Lung (tissue), 12 donors: ENCODE measurements around the gene AASDH. TPM values are rescaled to one million over a fixed set of nuclear protein-coding genes. Genes with fewer than 3 reads are reported as not detected.

Experiments used
- ATAC-seq: fragments of 200-7000 bp; cut with Tn5 transposase; one replicate; pipeline ENCODE4 v1.9.1; 2020; ENCODE audit warnings: moderate number of reproducible peaks; ENCODE audit not compliant: insufficient read depth, low FRiP score
- DNase-seq, 3 donors: peaks; one replicate each; pipeline ENCODE4 v3.0.0-alpha.2; 2013 to 2017
- H3K27ac ChIP-seq, 2 donors: one replicate each; pipeline ENCODE4 v1.5.1; 2013; ENCODE audit warnings: mild to moderate bottlenecking in 2 of 2, moderate library complexity in 2 of 2, control low read depth in 1 of 2, inconsistent platforms in 1 of 2, low read depth in 1 of 2, low read length in 1 of 2
- H3K27me3 ChIP-seq, 3 donors: one replicate each; pipeline ENCODE4 v1.5.1; 2013; ENCODE audit warnings: low read length in 2 of 3; ENCODE audit not compliant: control insufficient read depth in 3 of 3, insufficient read depth in 3 of 3
- H3K36me3 ChIP-seq, 4 donors: one replicate each; pipeline ENCODE4 v1.5.1; 2013; ENCODE audit warnings: low read length in 4 of 4, mild to moderate bottlenecking in 1 of 4, moderate library complexity in 1 of 4; ENCODE audit not compliant: control insufficient read depth in 4 of 4, insufficient read depth in 4 of 4
- H3K4me1 ChIP-seq, 5 donors: one replicate each; pipeline ENCODE4 v1.5.1; 2013; ENCODE audit warnings: low read length in 5 of 5, mild to moderate bottlenecking in 2 of 5, moderate library complexity in 1 of 5; ENCODE audit not compliant: control insufficient read depth in 5 of 5, insufficient read depth in 5 of 5
- H3K4me3 ChIP-seq: one replicate; pipeline ENCODE4 v1.5.1; 2013; ENCODE audit warnings: mild to moderate bottlenecking, control low read depth, moderate library complexity
- H3K9ac ChIP-seq, 2 donors: one replicate each; pipeline ENCODE4 v1.5.1; 2013; ENCODE audit warnings: low read length in 2 of 2, control low read depth in 1 of 2; ENCODE audit not compliant: insufficient read depth in 1 of 2
- H3K9me3 ChIP-seq, 4 donors: one replicate each; pipeline ENCODE4 v1.5.1; 2013; ENCODE audit warnings: low read length in 3 of 4, mild to moderate bottlenecking in 1 of 4, moderate library complexity in 1 of 4; ENCODE audit not compliant: control insufficient read depth in 4 of 4, insufficient read depth in 3 of 4
- WGBS, 2 donors: extraction: QIAGEN DNeasy Blood & Tissue Kit; methylation state at CpG; one replicate each; pipeline ENCODE4 v1.1.7; 2013; 5-methylcytosine and 5-hydroxymethylcytosine counted together
- polyA plus RNA-seq, 2 donors: library from polyadenylated mRNA; stranded (reverse); fragments of 200-250 nt; gene quantifications; one replicate each; pipeline ENCODE4 v1.2.1, GENCODE V29; 2013
- total RNA-seq, 2 donors: library from RNA; depleted of rRNA in 1 of 2; stranded (reverse); fragments of >200 nt in 1 of 2; gene quantifications; one replicate each; pipeline ENCODE4 v1.2.1, GENCODE V29; 2014 to 2021
- TF ChIP-seq, protein P1 (sequence below): IDR thresholded peaks from 2 replicates; pipeline ENCODE4 v1.5.1; 2012; ENCODE audit warnings: mild to moderate bottlenecking; ENCODE audit errors: control extremely low read depth, extremely low read depth
- donor health status: control.
- donor health status: control.
- donor health status: Bipolar disorder and iron deficiency.
- donor health status: healthy.
- donor health status: DM: yes; HTN: yes; CAD: no.

Gene AASDH
- total and polyA plus RNA-seq, 4 donors, result 2.4 to 23.4 (median 7.2) TPM

DNA sequence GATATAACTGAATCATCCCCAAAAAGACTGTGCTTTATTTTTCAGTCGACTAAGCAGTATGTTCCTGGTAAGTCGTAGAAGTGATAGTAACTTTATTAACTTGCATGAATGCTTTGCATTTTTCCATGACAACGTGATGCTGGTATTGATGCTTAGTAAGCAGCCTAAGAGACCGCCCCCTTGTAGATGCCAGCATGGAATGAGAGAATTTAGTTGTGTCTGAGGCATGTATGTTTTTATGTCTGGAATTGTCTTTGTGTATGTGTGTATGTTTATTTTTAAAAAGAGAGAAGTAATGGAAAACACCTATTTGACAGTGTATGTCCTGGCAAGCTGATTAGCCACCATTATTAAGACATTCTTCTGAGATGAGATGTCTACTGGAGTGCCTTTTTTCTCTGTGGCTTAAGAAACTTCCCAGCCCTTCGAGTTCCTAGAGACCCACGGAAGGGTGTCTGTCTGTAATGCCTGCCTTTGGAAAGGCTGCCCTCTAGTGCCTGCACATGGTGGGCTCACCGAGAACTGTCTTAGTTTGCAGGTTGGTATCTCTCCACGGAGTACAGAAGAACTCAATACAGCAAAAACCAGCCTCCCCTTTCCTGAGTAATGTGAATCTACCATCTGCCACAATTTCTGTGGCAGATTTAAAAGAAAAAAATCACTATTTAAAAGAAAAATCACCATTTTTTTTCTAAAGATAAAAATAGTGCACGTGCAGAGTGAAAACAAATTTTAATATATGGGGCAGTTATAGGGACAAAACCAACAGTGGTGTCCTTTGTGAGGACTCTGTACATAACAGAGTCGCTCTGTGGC, 85.9 kb downstream of the AASDH start:
- DNase-seq, result peak; percentile 83 to 91 (median 90)

DNA sequence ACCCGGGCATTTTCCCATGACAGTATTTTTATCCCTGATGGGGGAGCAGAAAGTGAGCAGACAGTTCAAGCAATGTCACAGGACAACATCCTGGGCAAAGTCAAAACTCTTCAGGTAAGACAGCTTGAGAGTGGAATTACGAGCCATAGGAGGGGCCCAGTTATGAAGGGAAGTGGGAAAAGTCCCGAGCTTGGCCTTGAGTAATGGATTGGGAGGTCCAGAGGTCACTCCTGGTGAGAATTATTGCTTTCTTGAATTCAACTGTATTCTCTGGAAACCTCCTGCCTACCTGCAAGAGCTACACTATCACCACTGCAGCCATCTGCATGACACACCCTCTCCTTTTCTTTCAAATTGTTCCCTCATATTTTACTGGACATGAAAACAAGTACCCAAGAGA, 89.1 kb downstream of the AASDH start:
- no peak overlapping the region for H3K27ac ChIP-seq
- no peaks in the 10 kb centered on the region for H3K36me3 ChIP-seq
- DNase-seq, result no peak
- H3K4me3 ChIP-seq, result no peak overlapping the region
- peaks cover 0 to 13% (median 2%) of the 10 kb centered on the region in 5 donors for H3K4me1 ChIP-seq
- H3K9me3 ChIP-seq, result peaks cover 0 to 2% (median 0%) of the 10 kb centered on the region in 4 donors
- H3K9ac ChIP-seq, result no peak overlapping the region
- TF ChIP-seq, protein P1, sequence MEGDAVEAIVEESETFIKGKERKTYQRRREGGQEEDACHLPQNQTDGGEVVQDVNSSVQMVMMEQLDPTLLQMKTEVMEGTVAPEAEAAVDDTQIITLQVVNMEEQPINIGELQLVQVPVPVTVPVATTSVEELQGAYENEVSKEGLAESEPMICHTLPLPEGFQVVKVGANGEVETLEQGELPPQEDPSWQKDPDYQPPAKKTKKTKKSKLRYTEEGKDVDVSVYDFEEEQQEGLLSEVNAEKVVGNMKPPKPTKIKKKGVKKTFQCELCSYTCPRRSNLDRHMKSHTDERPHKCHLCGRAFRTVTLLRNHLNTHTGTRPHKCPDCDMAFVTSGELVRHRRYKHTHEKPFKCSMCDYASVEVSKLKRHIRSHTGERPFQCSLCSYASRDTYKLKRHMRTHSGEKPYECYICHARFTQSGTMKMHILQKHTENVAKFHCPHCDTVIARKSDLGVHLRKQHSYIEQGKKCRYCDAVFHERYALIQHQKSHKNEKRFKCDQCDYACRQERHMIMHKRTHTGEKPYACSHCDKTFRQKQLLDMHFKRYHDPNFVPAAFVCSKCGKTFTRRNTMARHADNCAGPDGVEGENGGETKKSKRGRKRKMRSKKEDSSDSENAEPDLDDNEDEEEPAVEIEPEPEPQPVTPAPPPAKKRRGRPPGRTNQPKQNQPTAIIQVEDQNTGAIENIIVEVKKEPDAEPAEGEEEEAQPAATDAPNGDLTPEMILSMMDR, result no peak
- ATAC-seq, result no peak
- H3K27me3 ChIP-seq, result no peaks in the 10 kb centered on the region
- WGBS, 2 donors, result 78 to 88% methylated on average over 3 of the region's 3 CpGs

More for the DNA sequence above, 85.9 kb downstream of the AASDH start:
- H3K27me3 ChIP-seq, result no peaks in the 10 kb centered on the region
- TF ChIP-seq, protein P1, result peak; percentile 40
- H3K9ac ChIP-seq, result peak overlapping the region in 1 of 2 donors; percentile 33
- no peaks in the 10 kb centered on the region for H3K9me3 ChIP-seq
- H3K27ac ChIP-seq, result no peak overlapping the region
- H3K4me3 ChIP-seq, result no peak overlapping the region
- ATAC-seq, result peak; percentile 90
- peaks cover 0 to 12% (median under 1%) of the 10 kb centered on the region in 5 donors for H3K4me1 ChIP-seq
- WGBS, 2 donors, result 30 to 44% methylated on average over 10 of the region's 10 CpGs
- H3K36me3 ChIP-seq, result no peaks in the 10 kb centered on the region

- ATAC-seq (no peak), DNase-seq (no peak)
- H3K36me3 ChIP-seq, result no peaks in the 10 kb centered on the region
- TF ChIP-seq, protein P1, result no peak
- H3K27ac ChIP-seq, result no peak overlapping the region
- peaks cover 0 to 13% (median 2%) of the 10 kb centered on the region in 5 donors for H3K4me1 ChIP-seq
- H3K9me3 ChIP-seq, result peaks cover 0 to 2% (median 1%) of the 10 kb centered on the region in 4 donors
- no peak overlapping the region for H3K4me3 ChIP-seq
- no peak overlapping the region for H3K9ac ChIP-seq
- H3K27me3 ChIP-seq, result no peaks in the 10 kb centered on the region
- WGBS, 2 donors, result 87 to 88% methylated on average over 2 of the region's 2 CpGs
These were observed 89.5 kb downstream of the AASDH start for GRCh38 chr4:56297776-56298175.
